Measurements from ENCODE around the gene ADAMTS20.

ADAMTS20 gene

DNA sequence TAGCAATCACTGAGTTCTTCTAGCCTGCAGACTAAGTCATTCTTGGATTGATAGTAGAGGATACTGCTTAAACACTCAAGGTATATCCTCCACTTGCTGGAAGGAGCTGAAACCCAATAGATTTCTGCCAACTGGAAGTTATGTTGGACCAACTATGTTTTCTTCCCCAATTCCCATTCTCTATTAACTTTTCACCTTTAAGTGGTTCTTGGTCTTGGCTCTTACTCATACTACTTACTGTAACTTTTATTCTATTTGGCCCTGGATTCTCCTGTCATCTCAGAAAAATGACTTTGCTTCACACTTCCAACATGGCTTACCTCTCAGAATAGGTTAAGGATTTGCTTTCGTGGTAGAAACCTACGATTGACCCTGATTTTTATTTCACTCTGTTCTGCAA is 244.9 kb downstream of the ADAMTS20 start:
- no peak for DNase-seq

DNA sequence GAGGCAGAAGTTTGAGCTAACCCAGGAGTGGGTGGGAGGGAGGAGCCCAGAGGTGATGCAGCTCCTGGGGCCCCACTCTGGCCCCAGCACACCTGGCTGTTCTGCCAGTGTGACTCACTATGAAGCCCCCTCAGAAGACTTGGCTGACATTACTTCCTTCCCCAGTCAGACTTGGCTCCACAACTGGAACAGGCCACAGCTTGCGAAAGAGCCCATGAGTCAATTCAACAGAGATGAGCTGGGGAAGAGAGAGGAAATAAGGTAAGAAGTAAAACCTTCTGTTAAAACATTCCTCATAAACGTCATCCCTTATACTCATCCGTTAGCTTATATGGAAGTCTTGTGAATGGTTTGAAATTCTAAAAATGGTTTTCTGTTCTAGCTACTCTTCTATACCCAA is 245.9 kb downstream of the ADAMTS20 start:
- DNase-seq = no peak

- DNase-seq = no peak
Observed at GRCh38 chr12:43305065-43305464, 246.9 kb downstream of the ADAMTS20 start.
